HepG2 (cell line): ENCODE results near the gene IL1RL2. TPM values are rescaled to one million over a fixed set of nuclear protein-coding genes. Genes with fewer than 3 reads are reported as not detected.

ENCODE experiments used
- ATAC-seq: fragments of 200-7000 bp; cut with Tn5 transposase; 3 replicates; pipeline ENCODE4 v1.9.1; 2020; ENCODE audit warnings: mild to moderate bottlenecking, moderate library complexity
- BruUV-seq: library from RNA; stranded (reverse); fragments of 400-500 nt; replicated peaks from 2 replicates; lab custom pipeline; 2021; lab: Mats Ljungman, UMichigan
- CTCF ChIA-PET: fragments of 300-600 bp; formaldehyde crosslinking; extraction: SDS; loops from one replicate; lab custom pipeline; 2021; ENCODE audit warnings: low total read pairs, inconsistent platforms, low intra/inter-chr PET ratio; lab: Yijun Ruan, JAX
- POLR2A ChIA-PET: fragments of 350-600 bp; sonication (Branson Sonifier 250); formaldehyde crosslinking; loops from one replicate; lab custom pipeline; 2020; ENCODE audit warnings: antibody characterized with exemption, inconsistent platforms; lab: Yijun Ruan, JAX
- DNase-seq: peaks from one replicate; pipeline ENCODE4 v3.0.0-alpha.2; 2015; ENCODE audit warnings: low spot score
- FAIRE-seq: peaks from 3 replicates; lab custom pipeline; 2011; peaks lifted over from hg19 to GRCh38; lab: Jason Lieb, UNC
- H2AFZ ChIP-seq: one replicate; pipeline ENCODE4 v1.6.1; 2011; ENCODE audit warnings: low read length, inconsistent platforms
- H3K27ac ChIP-seq: fragments of 300-600 bp; 3 replicates; pipeline ENCODE4 v1.8.0; 2011; ENCODE audit warnings: mixed run types, mild to moderate bottlenecking, mixed read lengths, low read length, inconsistent platforms; ENCODE audit not compliant: insufficient read depth; ENCODE audit errors: extremely low read length
- H3K27me3 ChIP-seq, 2 experiments: fragments of 200-600 bp in 1 of 2; 2 replicates in 1 of 2; 3 replicates in 1 of 2; pipeline versions ENCODE4 v1.6.0 to v1.8.0; 2011; ENCODE audit warnings: low read length in 2 of 2, mild to moderate bottlenecking in 2 of 2, moderate library complexity in 2 of 2, inconsistent platforms in 1 of 2; ENCODE audit not compliant: insufficient read depth in 2 of 2, control insufficient read depth in 1 of 2
- H3K36me3 ChIP-seq, 2 experiments: fragments of 200-600 bp in 1 of 2; replicated peaks in 1 of 2; 2 replicates in 1 of 2; 3 replicates in 1 of 2; pipeline versions ENCODE4 v1.5.1 to v1.8.0; 2011; ENCODE audit warnings: low read length in 2 of 2, inconsistent platforms in 1 of 2; ENCODE audit not compliant: insufficient read depth in 2 of 2, control insufficient read depth in 1 of 2
- H3K4me1 ChIP-seq: 2 replicates; pipeline ENCODE4 v1.5.1; 2012; ENCODE audit warnings: low read length, inconsistent platforms; ENCODE audit not compliant: insufficient read depth
- H3K4me2 ChIP-seq: 2 replicates; pipeline ENCODE4 v1.6.0; 2011; ENCODE audit warnings: low read depth, low read length, inconsistent platforms
- H3K4me3 ChIP-seq, 3 experiments: fragments of 200-600 bp in 1 of 3; sonication (generic), shearing (Covaris generic) in 1 of 3; replicated peaks in 1 of 3; 2 replicates each; pipeline ENCODE4 v1.5.1; 2011 to 2016; ENCODE audit warnings: low read length in 3 of 3, inconsistent platforms in 2 of 3, low read depth in 2 of 3, mild to moderate bottlenecking in 2 of 3, control low read depth in 1 of 3, mixed read lengths in 1 of 3; ENCODE audit not compliant: insufficient read depth in 1 of 3
- H3K79me2 ChIP-seq: one replicate; pipeline ENCODE4 v1.6.1; 2011; ENCODE audit warnings: low read length, inconsistent platforms; ENCODE audit not compliant: insufficient read depth
- H3K9ac ChIP-seq: 2 replicates; pipeline ENCODE4 v1.6.0; 2011; ENCODE audit warnings: mild to moderate bottlenecking, low read depth, low read length, inconsistent platforms; ENCODE audit not compliant: insufficient read depth
- H3K9me3 ChIP-seq: 2 replicates; pipeline ENCODE4 v1.5.1; 2012; ENCODE audit warnings: mild to moderate bottlenecking, low read length
- H4K20me1 ChIP-seq: 2 replicates; pipeline ENCODE4 v1.6.0; 2011; ENCODE audit warnings: inconsistent platforms, mild to moderate bottlenecking, low read length, moderate library complexity; ENCODE audit not compliant: insufficient read depth
- BRCA1 ChIP-seq: sonication (generic); formaldehyde crosslinking; IDR thresholded peaks from 2 replicates; pipeline ENCODE4 v1.4.0; 2020; ENCODE audit warnings: missing genetic modification reagents
- HCFC1 ChIP-seq: fragments of 150-350 bp; IDR thresholded peaks from 2 replicates; pipeline ENCODE4 v1.6.1; 2014; ENCODE audit warnings: low read depth, low read length
- HNF4A ChIP-seq: sonication (generic); formaldehyde crosslinking; IDR thresholded peaks from 2 replicates; pipeline ENCODE4 v1.4.0; 2020; ENCODE audit warnings: missing genetic modification reagents
- HNRNPH1 ChIP-seq: fragments of 200-400 bp; formaldehyde crosslinking; optimal IDR thresholded peaks from 2 replicates; pipeline ENCODE3; 2017; ENCODE audit warnings: mild to moderate bottlenecking, low read depth, low read length
- HOXA9 ChIP-seq: sonication (generic); formaldehyde crosslinking; IDR thresholded peaks from 2 replicates; pipeline ENCODE4 v1.8.1; 2022; ENCODE audit warnings: missing genetic modification reagents, mild to moderate bottlenecking, moderate library complexity, borderline replicate concordance
- MATR3 ChIP-seq: sonication (generic); formaldehyde crosslinking; IDR thresholded peaks from 2 replicates; pipeline ENCODE4 v1.4.0; 2020; ENCODE audit warnings: missing genetic modification reagents
- NCOA1 ChIP-seq: sonication (generic); formaldehyde crosslinking; IDR thresholded peaks from 2 replicates; pipeline ENCODE4 v1.9.0; 2021; ENCODE audit warnings: missing genetic modification reagents
- PRPF4 ChIP-seq: fragments of 200-400 bp; formaldehyde crosslinking; IDR thresholded peaks from 2 replicates; pipeline ENCODE4 v1.6.1; 2016; ENCODE audit warnings: low read length, low read depth; ENCODE audit not compliant: poor library complexity, severe bottlenecking
- RFX5 ChIP-seq: IDR thresholded peaks from 2 replicates; pipeline ENCODE4 v1.6.1; 2011; ENCODE audit warnings: low read depth, low read length, improper control_type of control experiment
- RFXAP ChIP-seq: sonication (generic); formaldehyde crosslinking; IDR thresholded peaks from 2 replicates; pipeline ENCODE4 v1.4.0; 2020; ENCODE audit warnings: missing genetic modification reagents, borderline replicate concordance
- SOX6 ChIP-seq, 2 experiments: fragments of 450-650 bp in 1 of 2; sonication (generic) in 1 of 2; formaldehyde crosslinking in 1 of 2; IDR thresholded peaks; 2 replicates each; pipeline versions ENCODE4 v1.4.0 to v1.6.1; 2017 to 2020; ENCODE audit warnings: antibody characterized with exemption in 1 of 2, mild to moderate bottlenecking in 1 of 2, missing genetic modification reagents in 1 of 2
- SP2 ChIP-seq: sonication (generic); formaldehyde crosslinking; IDR thresholded peaks from 2 replicates; pipeline ENCODE4 v1.5.1; 2020; ENCODE audit warnings: mild to moderate bottlenecking, missing genetic modification reagents
- THAP11 ChIP-seq: IDR thresholded peaks from 2 replicates; pipeline ENCODE4 v1.6.1; 2016; ENCODE audit warnings: missing biosample characterization, missing genetic modification reagents
- TMF1 ChIP-seq: sonication (generic); formaldehyde crosslinking; IDR thresholded peaks from 2 replicates; pipeline ENCODE4 v1.8.1; 2022; ENCODE audit warnings: low read depth, missing genetic modification reagents
- TOE1 ChIP-seq: sonication (generic); formaldehyde crosslinking; IDR thresholded peaks from 2 replicates; pipeline ENCODE4 v1.4.0; 2020; ENCODE audit warnings: mild to moderate bottlenecking, missing genetic modification reagents
- ZKSCAN5 ChIP-seq: sonication (generic); formaldehyde crosslinking; IDR thresholded peaks from 2 replicates; pipeline ENCODE4 v1.5.1; 2020; ENCODE audit warnings: mild to moderate bottlenecking, missing genetic modification reagents
- ZNF333 ChIP-seq: sonication (generic); formaldehyde crosslinking; IDR thresholded peaks from 2 replicates; pipeline ENCODE4 v1.4.0; 2020; ENCODE audit warnings: mild to moderate bottlenecking, missing genetic modification reagents, borderline replicate concordance
- ZNF34 ChIP-seq: sonication (generic); formaldehyde crosslinking; IDR thresholded peaks from 2 replicates; pipeline ENCODE4 v1.4.0; 2020; ENCODE audit warnings: mild to moderate bottlenecking, missing genetic modification reagents, borderline replicate concordance
- ZNF468 ChIP-seq: sonication (generic); formaldehyde crosslinking; IDR thresholded peaks from 2 replicates; pipeline ENCODE4 v1.8.0; 2022; ENCODE audit warnings: mild to moderate bottlenecking, moderate library complexity, missing genetic modification reagents
- WGBS: methylation state at CpG from one replicate; pipeline ENCODE4 v1.1.6; 2017; ENCODE audit warnings: low lambda C conversion rate; 5-methylcytosine and 5-hydroxymethylcytosine counted together
- in situ Hi-C: cut with HindIII; loops from 2 replicates; pipeline ENCODE4 v1.10.0; 2017; ENCODE audit warnings: low pct_unique_long_range_greater_than_20kb; ENCODE audit not compliant: extremely low pct_ligation_motif_present
- intact Hi-C: fragments of 100-400 bp; cut with micrococcal nuclease; formaldehyde crosslinking; loops from one replicate; pipeline ENCODE4 v1.10.0; 2022; ENCODE audit not compliant: unreplicated experiment
- polyA plus RNA-seq, 8 experiments: library from polyadenylated mRNA; depleted of rRNA in 3 of 8; stranded (reverse) in 7 of 8; unstranded in 1 of 8; fragments of >200 nt; fragmentation: Illumina TruSeq in 4 of 8; extraction: Trizol in 4 of 8; gene quantifications; 2 replicates each; pipeline versions ENCODE4 v1.2.1 to v1.2.3, GENCODE V29; 2011 to 2016; ENCODE audit warnings: low read depth in 4 of 8, missing spikeins in 1 of 8, mixed read lengths in 1 of 8; ENCODE audit not compliant: insufficient read depth in 1 of 8
- total RNA-seq, 5 experiments: library from RNA; depleted of rRNA; stranded (reverse); fragments of >200 nt; fragmentation: Illumina TruSeq; extraction: Trizol; gene quantifications; 2 replicates each; pipeline ENCODE4 v1.2.3, GENCODE V29; 2016; ENCODE audit warnings: low read depth in 1 of 5

The IL1RL2 gene
- total and polyA plus RNA-seq, 2 of the 13 experiments (the other 11 are each of a cell fraction or from before 2014, with no cell fraction given) = 0.03 TPM; not detected in 1

DNA sequence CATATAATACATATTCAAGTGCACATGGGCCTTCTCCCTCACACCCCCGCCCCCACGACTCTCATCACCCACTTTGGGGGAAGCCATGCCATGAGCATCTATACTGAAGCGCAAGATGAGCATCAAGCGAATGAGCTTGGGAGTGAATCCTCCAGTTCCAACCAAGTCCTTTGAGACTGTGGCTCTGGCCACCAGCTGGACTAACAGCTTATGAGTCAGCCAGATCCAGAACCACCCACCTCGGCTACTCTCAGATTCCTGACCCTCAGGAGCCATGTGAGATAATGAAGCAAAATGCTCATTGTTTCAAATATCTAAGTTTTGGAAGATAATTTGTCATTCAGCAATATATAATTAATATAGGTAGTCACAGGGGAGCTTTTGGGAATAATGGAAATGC is 102.3 kb downstream of the IL1RL2 start:
- no peak overlapping the region for H3K4me2 ChIP-seq
- no peak for ATAC-seq
- in situ Hi-C loops = no loop called here
- DNase-seq = no peak
- H3K27ac ChIP-seq = no peak overlapping the region
- H3K27me3 ChIP-seq = peaks cover 0 to 7% of the 10 kb centered on the region in 2 experiments; a peak in 1 of 5 replicates
- H3K36me3 ChIP-seq = no peaks in the 10 kb centered on the region
- no peaks in the 10 kb centered on the region for H4K20me1 ChIP-seq
- no peak overlapping the region for H3K4me3 ChIP-seq
- intact Hi-C loops = no loop called here
- no peaks in the 10 kb centered on the region for H3K79me2 ChIP-seq
- POLR2A ChIA-PET = no interaction called here
- no peak overlapping the region for H3K9ac ChIP-seq
- CTCF ChIA-PET = no interaction called here
- no peaks in the 10 kb centered on the region for H3K9me3 ChIP-seq
- no peak overlapping the region for H2AFZ ChIP-seq
- no peak for TF ChIP-seq RFXAP (CRISPR knock-in tag)
- no peak for TF ChIP-seq TMF1 (CRISPR knock-in tag)
- no peak for TF ChIP-seq HOXA9 (CRISPR knock-in tag)
- TF ChIP-seq NCOA1 (CRISPR knock-in tag) = no peak
- no peak for TF ChIP-seq SP2 (CRISPR knock-in tag)
- no peak for TF ChIP-seq BRCA1 (CRISPR knock-in tag)
- TF ChIP-seq ZNF468 (CRISPR knock-in tag) = no peak
- no peak for TF ChIP-seq HNF4A (CRISPR knock-in tag)
- no peak for TF ChIP-seq RFX5
- TF ChIP-seq THAP11 = no peak
- no peak for TF ChIP-seq ZKSCAN5
- TF ChIP-seq TOE1 (CRISPR knock-in tag) = no peak
- no peak for TF ChIP-seq PRPF4
- TF ChIP-seq HNRNPH1 = no peak
- no peak for TF ChIP-seq ZNF333 (CRISPR knock-in tag)
- TF ChIP-seq ZNF34 (CRISPR knock-in tag) = no peak
- no peak for TF ChIP-seq MATR3 (CRISPR knock-in tag)
- TF ChIP-seq SOX6 (IDR thresholded peaks at IDR 0.05) = no peak
- no peak for TF ChIP-seq SOX6 (CRISPR knock-in tag; IDR thresholded peaks at IDR 0.05)
- no peak for TF ChIP-seq HCFC1
- H3K4me1 ChIP-seq = no peaks in the 10 kb centered on the region
- no TSS peak for BruUV-seq
- FAIRE-seq = no peak
- WGBS = 41% methylated on average over 5 of the region's 5 CpGs

Other genes with a start within 250 kb of the IL1RL2 start
- 1.9 and 3.6 TPM in 2 replicates for gene IL1R2, start 195.1 kb upstream of the IL1RL2 start, total RNA-seq (2016; rRNA removed; fragmentation: Illumina TruSeq; extraction: Trizol)
- gene IL1R2, start 195.1 kb upstream of the IL1RL2 start, polyA plus RNA-seq (2011; rRNA removed) = 4.7 and 7.3 TPM in 2 replicates
- gene IL1R1, start 44.3 kb upstream of the IL1RL2 start, total RNA-seq (2016; rRNA removed; fragmentation: Illumina TruSeq; extraction: Trizol) = 38.0 and 48.3 TPM in 2 replicates
- gene IL1R1, start 44.3 kb upstream of the IL1RL2 start, polyA plus RNA-seq (2011; rRNA removed) = 81.2 and 93.1 TPM in 2 replicates
- gene IL1RL1, start 124.5 kb downstream of the IL1RL2 start, total RNA-seq (2016; rRNA removed; fragmentation: Illumina TruSeq; extraction: Trizol) = 0.02 and 0.06 TPM in 2 replicates
- gene IL1RL1, start 124.5 kb downstream of the IL1RL2 start, polyA plus RNA-seq (2011; rRNA removed) = 0.03 and 0.04 TPM in 2 replicates
- 0.04 TPM in 1 of 2 replicates, not detected in the other for gene IL18R1, start 168.8 kb downstream of the IL1RL2 start, total RNA-seq (2016; rRNA removed; fragmentation: Illumina TruSeq; extraction: Trizol)
- gene IL18R1, start 168.8 kb downstream of the IL1RL2 start, polyA plus RNA-seq (2011; rRNA removed) = 0.01 and 0.08 TPM in 2 replicates
- not detected in 2 replicates for gene IL18RAP, start 236.1 kb downstream of the IL1RL2 start, total RNA-seq (2016; rRNA removed; fragmentation: Illumina TruSeq; extraction: Trizol)
- gene IL18RAP, start 236.1 kb downstream of the IL1RL2 start, polyA plus RNA-seq (2011; rRNA removed) = 0.05 TPM in 1 of 2 replicates, not detected in the other